GM23338 (cell line): ENCODE measurements around the gene TCF7L2. TPM values are rescaled to one million over a fixed set of nuclear protein-coding genes. Genes with fewer than 3 reads are reported as not detected.

ENCODE experiments used
- ATAC-seq: fragments of 200-7000 bp; cut with Tn5 transposase; 3 replicates; pipeline ENCODE4 v1.9.1; 2020
- DNase-seq: peaks from one replicate; pipeline ENCODE4 v3.0.0-alpha.2; 2015; ENCODE audit warnings: low spot score
- H2AFZ ChIP-seq: fragments of 200-600 bp; sonication (generic); 2 replicates; pipeline ENCODE4 v1.8.0; 2016; ENCODE audit warnings: antibody characterized with exemption, mild to moderate bottlenecking, moderate library complexity
- H3F3A ChIP-seq: fragments of 200-600 bp; sonication (generic); replicated peaks from 2 replicates; pipeline ENCODE4 v1.8.0; 2017; ENCODE audit warnings: antibody characterized with exemption, mixed run types, low read depth
- H3K27ac ChIP-seq: fragments of 200-600 bp; sonication (generic); 2 replicates; pipeline ENCODE4 v1.6.1; 2016; ENCODE audit warnings: low read depth
- H3K27me3 ChIP-seq: fragments of 200-600 bp; sonication (generic); 2 replicates; pipeline ENCODE4 v1.8.0; 2016; ENCODE audit warnings: mild to moderate bottlenecking, mixed run types, moderate library complexity; ENCODE audit not compliant: insufficient read depth
- H3K36me3 ChIP-seq: fragments of 200-600 bp; sonication (generic); 2 replicates; pipeline ENCODE4 v1.8.0; 2016; ENCODE audit warnings: mild to moderate bottlenecking; ENCODE audit not compliant: insufficient read depth
- H3K4me1 ChIP-seq: fragments of 200-600 bp; sonication (generic); 2 replicates; pipeline ENCODE4 v1.8.0; 2016; ENCODE audit warnings: mild to moderate bottlenecking, moderate library complexity; ENCODE audit not compliant: insufficient read depth
- H3K4me2 ChIP-seq: fragments of 200-600 bp; sonication (generic); 2 replicates; pipeline ENCODE4 v1.7.1; 2017; ENCODE audit warnings: mixed run types
- H3K4me3 ChIP-seq: fragments of 200-600 bp; sonication (generic); 2 replicates; pipeline ENCODE4 v1.6.1; 2016; ENCODE audit warnings: mixed run types
- H3K79me2 ChIP-seq: fragments of 200-600 bp; sonication (generic); replicated peaks from 2 replicates; pipeline ENCODE4 v1.8.0; 2017; ENCODE audit warnings: mild to moderate bottlenecking; ENCODE audit not compliant: insufficient read depth
- H3K9me2 ChIP-seq: fragments of 200-600 bp; sonication (generic); 2 replicates; pipeline ENCODE4 v1.8.0; 2017; ENCODE audit not compliant: insufficient read depth
- H4K20me1 ChIP-seq: fragments of 200-600 bp; sonication (generic); replicated peaks from 2 replicates; pipeline ENCODE4 v1.8.0; 2017; ENCODE audit warnings: mild to moderate bottlenecking; ENCODE audit not compliant: insufficient read depth
- H3K27ac Mint-ChIP-seq: 2 replicates; pipeline ENCODE4 v1.8.0; 2020; ENCODE audit warnings: inconsistent platforms, mild to moderate bottlenecking, moderate library complexity, mixed read lengths
- H3K27me3 Mint-ChIP-seq: 3 replicates; pipeline ENCODE4 v1.8.0; 2022; ENCODE audit warnings: low read depth, mild to moderate bottlenecking, moderate library complexity, mixed read lengths, inconsistent platforms; ENCODE audit not compliant: insufficient read depth, poor library complexity
- H3K36me3 Mint-ChIP-seq: 3 replicates; pipeline ENCODE4 v1.8.0; 2021; ENCODE audit warnings: low read depth, mild to moderate bottlenecking, inconsistent platforms, moderate library complexity, mixed read lengths
- H3K4me1 Mint-ChIP-seq: 3 replicates; pipeline ENCODE4 v1.8.0; 2020; ENCODE audit warnings: mild to moderate bottlenecking, inconsistent platforms, mixed read lengths
- H3K4me3 Mint-ChIP-seq: 3 replicates; pipeline ENCODE4 v1.8.0; 2021; ENCODE audit warnings: moderate library complexity, mild to moderate bottlenecking, inconsistent platforms, mixed read lengths
- H3K9me3 Mint-ChIP-seq: 3 replicates; pipeline ENCODE4 v1.8.0; 2020; ENCODE audit warnings: moderate library complexity, mild to moderate bottlenecking, inconsistent platforms, mixed read lengths
- CREB1 ChIP-seq: fragments of 250-450 bp; sonication (Bioruptor Pico); IDR thresholded peaks from 2 replicates; pipeline ENCODE4 v1.5.0; 2020; ENCODE audit warnings: low read depth, mild to moderate bottlenecking, moderate library complexity
- EZH2 ChIP-seq: fragments of 200-600 bp; sonication (generic); IDR thresholded peaks from one replicate; pipeline ENCODE4 v1.8.0; 2017; ENCODE audit warnings: antibody characterized with exemption, mild to moderate bottlenecking, low read depth; ENCODE audit not compliant: unreplicated experiment
- EZH2phosphoT487 ChIP-seq: fragments of 200-600 bp; sonication (generic); IDR thresholded peaks from one replicate; pipeline ENCODE4 v1.8.1; 2018; ENCODE audit warnings: antibody characterized with exemption; ENCODE audit not compliant: unreplicated experiment
- JUNB ChIP-seq: IDR thresholded peaks from one replicate; pipeline ENCODE4 v1.6.1; 2016; ENCODE audit warnings: antibody characterized with exemption; ENCODE audit not compliant: unreplicated experiment
- NANOG ChIP-seq: IDR thresholded peaks from 2 replicates; pipeline ENCODE4 v1.6.1; 2016; ENCODE audit warnings: antibody characterized with exemption, borderline replicate concordance
- POLR2AphosphoS5 ChIP-seq: IDR thresholded peaks from 2 replicates; pipeline ENCODE4 v1.6.1; 2016; ENCODE audit warnings: antibody characterized with exemption, low read depth
- STAT1 ChIP-seq: IDR thresholded peaks from one replicate; pipeline ENCODE4 v1.6.1; 2016; ENCODE audit warnings: antibody characterized with exemption; ENCODE audit not compliant: unreplicated experiment
- ZNF114 ChIP-seq: fragments of 250-450 bp; sonication (Bioruptor Pico); IDR thresholded peaks from 2 replicates; pipeline ENCODE4 v1.5.0; 2020; ENCODE audit warnings: mild to moderate bottlenecking, moderate library complexity
- ZNF331 ChIP-seq: fragments of 250-450 bp; sonication (Bioruptor Pico); IDR thresholded peaks from 2 replicates; pipeline ENCODE4 v1.5.0; 2020; ENCODE audit warnings: low read depth, mild to moderate bottlenecking, moderate library complexity
- polyA plus RNA-seq: library from polyadenylated mRNA; unstranded; fragments of >200 nt; fragmentation: Nextera tagmentation; extraction: Ambion mirVana; gene quantifications from 2 replicates; pipeline ENCODE4 v1.2.1, GENCODE V29; 2016
- total RNA-seq: library from RNA; depleted of rRNA; stranded (reverse); fragments of >200 nt; shearing (Covaris generic); gene quantifications from 2 replicates; pipeline ENCODE4 v1.2.3, GENCODE V29; 2014
- TF ChIP-seq, protein P1 (sequence below), 2 experiments: fragments of 200-600 bp in 1 of 2; sonication (generic) in 1 of 2; conservative IDR thresholded peaks; 2 replicates each; pipeline versions ENCODE4 v1.5.1 to v1.6.1; 2016 to 2017; ENCODE audit warnings: antibody characterized with exemption in 2 of 2, low read depth in 2 of 2, mild to moderate bottlenecking in 2 of 2, moderate library complexity in 1 of 2
- TF ChIP-seq, protein P2 (sequence below): fragments of 250-450 bp; sonication (Bioruptor Pico); IDR thresholded peaks from 2 replicates; pipeline ENCODE4 v1.5.0; 2020; ENCODE audit warnings: mild to moderate bottlenecking, moderate library complexity
- TF ChIP-seq, protein P3 (sequence below): IDR thresholded peaks from 2 replicates; pipeline ENCODE4 v1.6.1; 2016; ENCODE audit warnings: antibody characterized with exemption

Gene TCF7L2
- total and polyA plus RNA-seq, 2 experiments from 2014 or later: 32.2 to 80.8 TPM

DNA sequence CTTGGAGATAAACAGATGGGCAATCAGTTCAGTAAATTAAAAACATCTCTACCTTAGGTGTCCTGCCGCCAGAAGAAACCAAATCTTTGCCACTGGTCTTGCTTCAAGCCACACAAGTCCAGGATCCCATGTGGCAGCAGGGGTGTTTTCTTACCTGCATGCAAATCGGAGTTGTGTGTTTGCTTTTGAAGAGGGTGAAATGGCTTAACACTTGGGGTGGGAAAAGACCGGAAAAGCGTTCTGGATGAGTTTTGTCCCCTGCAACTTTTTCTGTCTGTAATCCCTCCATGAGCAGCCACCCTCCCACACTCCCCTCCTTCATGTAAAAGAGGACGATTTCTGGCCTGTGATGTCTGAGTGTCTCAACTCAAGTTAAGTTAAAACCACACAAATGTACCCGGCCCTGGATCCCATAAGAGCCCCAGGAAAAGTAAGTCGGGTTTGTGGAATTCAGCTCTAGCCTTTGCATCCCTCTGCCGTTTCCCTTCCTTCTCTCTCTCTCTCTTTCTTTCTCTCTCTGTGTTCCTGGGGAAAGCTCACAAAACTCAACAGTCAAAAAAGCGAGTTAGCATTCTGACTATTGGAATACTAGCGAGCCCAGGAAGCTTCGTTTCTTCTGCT lies 178.5 kb downstream of the TCF7L2 start (continued):
- no peak for TF ChIP-seq EZH2
- TF ChIP-seq, protein P1, sequence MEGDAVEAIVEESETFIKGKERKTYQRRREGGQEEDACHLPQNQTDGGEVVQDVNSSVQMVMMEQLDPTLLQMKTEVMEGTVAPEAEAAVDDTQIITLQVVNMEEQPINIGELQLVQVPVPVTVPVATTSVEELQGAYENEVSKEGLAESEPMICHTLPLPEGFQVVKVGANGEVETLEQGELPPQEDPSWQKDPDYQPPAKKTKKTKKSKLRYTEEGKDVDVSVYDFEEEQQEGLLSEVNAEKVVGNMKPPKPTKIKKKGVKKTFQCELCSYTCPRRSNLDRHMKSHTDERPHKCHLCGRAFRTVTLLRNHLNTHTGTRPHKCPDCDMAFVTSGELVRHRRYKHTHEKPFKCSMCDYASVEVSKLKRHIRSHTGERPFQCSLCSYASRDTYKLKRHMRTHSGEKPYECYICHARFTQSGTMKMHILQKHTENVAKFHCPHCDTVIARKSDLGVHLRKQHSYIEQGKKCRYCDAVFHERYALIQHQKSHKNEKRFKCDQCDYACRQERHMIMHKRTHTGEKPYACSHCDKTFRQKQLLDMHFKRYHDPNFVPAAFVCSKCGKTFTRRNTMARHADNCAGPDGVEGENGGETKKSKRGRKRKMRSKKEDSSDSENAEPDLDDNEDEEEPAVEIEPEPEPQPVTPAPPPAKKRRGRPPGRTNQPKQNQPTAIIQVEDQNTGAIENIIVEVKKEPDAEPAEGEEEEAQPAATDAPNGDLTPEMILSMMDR (conservative IDR thresholded peaks at IDR 0.05; ENCODE audit: low read depth in 2 of 2): no peak

DNA sequence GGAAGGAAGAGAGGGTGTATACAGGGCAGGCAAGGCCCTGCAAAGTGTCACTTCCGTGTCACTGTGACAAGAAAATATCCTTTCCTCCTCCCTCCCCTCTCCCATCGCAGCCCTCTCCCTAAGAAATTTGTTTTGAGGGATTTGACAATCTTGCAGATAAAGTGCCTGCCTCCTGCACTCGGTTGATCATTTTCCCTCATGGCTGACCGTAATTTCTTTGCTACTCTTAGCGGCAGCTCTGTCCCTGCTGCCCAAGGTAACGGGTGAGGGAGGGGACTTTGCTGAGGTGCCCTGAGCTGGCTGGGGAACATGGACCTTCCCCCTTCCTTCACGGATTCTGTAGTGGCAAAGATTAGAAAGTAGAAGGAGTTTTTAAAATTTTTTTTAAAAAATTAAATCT lies 179.1 kb downstream of the TCF7L2 start:
- Histone ChIP-seq H3K9me2 (no peaks in the 10 kb centered on the region), H3K36me3 (no peaks in the 10 kb centered on the region), H2AFZ (no peak overlapping the region), H3K79me2 (peaks cover 90% of the 10 kb centered on the region), H4K20me1 (peaks cover 30% of the 10 kb centered on the region), H3K4me1 (peaks cover 92% of the 10 kb centered on the region), H3K4me2 (peak overlapping the region; percentile 81), H3K27me3 (no peaks in the 10 kb centered on the region), H3F3A (peaks cover 5% of the 10 kb centered on the region; the same call in 1 of the 2 replicates), H3K27ac (peak overlapping the region; percentile 46; the same call in 1 of the 2 replicates), H3K4me3 (peak overlapping the region; percentile 48)
- H3K4me3 Mint-ChIP-seq: peak overlapping the region; percentile 75
- no peaks in the 10 kb centered on the region for H3K9me3 Mint-ChIP-seq
- H3K4me1 Mint-ChIP-seq: peaks cover 85% of the 10 kb centered on the region
- H3K27ac Mint-ChIP-seq: no peak overlapping the region
- DNase-seq (no peak), ATAC-seq (peak; percentile 3; the same call in 1 of the 3 replicates)
- peaks cover 22% of the 10 kb centered on the region for H3K27me3 Mint-ChIP-seq
- no peaks in the 10 kb centered on the region for H3K36me3 Mint-ChIP-seq
- TF ChIP-seq ZNF331: no peak
- TF ChIP-seq, protein P2, sequence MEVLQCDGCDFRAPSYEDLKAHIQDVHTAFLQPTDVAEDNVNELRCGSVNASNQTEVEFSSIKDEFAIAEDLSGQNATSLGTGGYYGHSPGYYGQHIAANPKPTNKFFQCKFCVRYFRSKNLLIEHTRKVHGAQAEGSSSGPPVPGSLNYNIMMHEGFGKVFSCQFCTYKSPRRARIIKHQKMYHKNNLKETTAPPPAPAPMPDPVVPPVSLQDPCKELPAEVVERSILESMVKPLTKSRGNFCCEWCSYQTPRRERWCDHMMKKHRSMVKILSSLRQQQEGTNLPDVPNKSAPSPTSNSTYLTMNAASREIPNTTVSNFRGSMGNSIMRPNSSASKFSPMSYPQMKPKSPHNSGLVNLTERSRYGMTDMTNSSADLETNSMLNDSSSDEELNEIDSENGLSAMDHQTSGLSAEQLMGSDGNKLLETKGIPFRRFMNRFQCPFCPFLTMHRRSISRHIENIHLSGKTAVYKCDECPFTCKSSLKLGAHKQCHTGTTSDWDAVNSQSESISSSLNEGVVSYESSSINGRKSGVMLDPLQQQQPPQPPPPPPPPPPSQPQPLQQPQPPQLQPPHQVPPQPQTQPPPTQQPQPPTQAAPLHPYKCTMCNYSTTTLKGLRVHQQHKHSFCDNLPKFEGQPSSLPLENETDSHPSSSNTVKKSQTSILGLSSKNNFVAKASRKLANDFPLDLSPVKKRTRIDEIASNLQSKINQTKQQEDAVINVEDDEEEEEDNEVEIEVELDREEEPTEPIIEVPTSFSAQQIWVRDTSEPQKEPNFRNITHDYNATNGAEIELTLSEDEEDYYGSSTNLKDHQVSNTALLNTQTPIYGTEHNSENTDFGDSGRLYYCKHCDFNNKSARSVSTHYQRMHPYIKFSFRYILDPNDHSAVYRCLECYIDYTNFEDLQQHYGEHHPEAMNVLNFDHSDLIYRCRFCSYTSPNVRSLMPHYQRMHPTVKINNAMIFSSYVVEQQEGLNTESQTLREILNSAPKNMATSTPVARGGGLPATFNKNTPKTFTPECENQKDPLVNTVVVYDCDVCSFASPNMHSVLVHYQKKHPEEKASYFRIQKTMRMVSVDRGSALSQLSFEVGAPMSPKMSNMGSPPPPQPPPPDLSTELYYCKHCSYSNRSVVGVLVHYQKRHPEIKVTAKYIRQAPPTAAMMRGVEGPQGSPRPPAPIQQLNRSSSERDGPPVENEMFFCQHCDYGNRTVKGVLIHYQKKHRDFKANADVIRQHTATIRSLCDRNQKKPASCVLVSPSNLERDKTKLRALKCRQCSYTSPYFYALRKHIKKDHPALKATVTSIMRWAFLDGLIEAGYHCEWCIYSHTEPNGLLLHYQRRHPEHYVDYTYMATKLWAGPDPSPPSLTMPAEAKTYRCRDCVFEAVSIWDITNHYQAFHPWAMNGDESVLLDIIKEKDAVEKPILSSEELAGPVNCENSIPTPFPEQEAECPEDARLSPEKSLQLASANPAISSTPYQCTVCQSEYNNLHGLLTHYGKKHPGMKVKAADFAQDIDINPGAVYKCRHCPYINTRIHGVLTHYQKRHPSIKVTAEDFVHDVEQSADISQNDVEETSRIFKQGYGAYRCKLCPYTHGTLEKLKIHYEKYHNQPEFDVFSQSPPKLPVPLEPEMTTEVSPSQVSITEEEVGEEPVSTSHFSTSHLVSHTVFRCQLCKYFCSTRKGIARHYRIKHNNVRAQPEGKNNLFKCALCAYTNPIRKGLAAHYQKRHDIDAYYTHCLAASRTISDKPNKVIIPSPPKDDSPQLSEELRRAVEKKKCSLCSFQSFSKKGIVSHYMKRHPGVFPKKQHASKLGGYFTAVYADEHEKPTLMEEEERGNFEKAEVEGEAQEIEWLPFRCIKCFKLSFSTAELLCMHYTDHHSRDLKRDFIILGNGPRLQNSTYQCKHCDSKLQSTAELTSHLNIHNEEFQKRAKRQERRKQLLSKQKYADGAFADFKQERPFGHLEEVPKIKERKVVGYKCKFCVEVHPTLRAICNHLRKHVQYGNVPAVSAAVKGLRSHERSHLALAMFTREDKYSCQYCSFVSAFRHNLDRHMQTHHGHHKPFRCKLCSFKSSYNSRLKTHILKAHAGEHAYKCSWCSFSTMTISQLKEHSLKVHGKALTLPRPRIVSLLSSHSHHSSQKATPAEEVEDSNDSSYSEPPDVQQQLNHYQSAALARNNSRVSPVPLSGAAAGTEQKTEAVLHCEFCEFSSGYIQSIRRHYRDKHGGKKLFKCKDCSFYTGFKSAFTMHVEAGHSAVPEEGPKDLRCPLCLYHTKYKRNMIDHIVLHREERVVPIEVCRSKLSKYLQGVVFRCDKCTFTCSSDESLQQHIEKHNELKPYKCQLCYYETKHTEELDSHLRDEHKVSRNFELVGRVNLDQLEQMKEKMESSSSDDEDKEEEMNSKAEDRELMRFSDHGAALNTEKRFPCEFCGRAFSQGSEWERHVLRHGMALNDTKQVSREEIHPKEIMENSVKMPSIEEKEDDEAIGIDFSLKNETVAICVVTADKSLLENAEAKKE (CRISPR knock-in tag): no peak
- TF ChIP-seq, protein P1 (conservative IDR thresholded peaks at IDR 0.05; ENCODE audit: low read depth in 2 of 2): no peak
- TF ChIP-seq POLR2AphosphoS5: no peak
- no peak for TF ChIP-seq JUNB
- TF ChIP-seq STAT1: no peak
- TF ChIP-seq CREB1 (CRISPR knock-in tag): no peak
- TF ChIP-seq ZNF114 (CRISPR knock-in tag): no peak
- TF ChIP-seq EZH2: no peak
- TF ChIP-seq, protein P3, sequence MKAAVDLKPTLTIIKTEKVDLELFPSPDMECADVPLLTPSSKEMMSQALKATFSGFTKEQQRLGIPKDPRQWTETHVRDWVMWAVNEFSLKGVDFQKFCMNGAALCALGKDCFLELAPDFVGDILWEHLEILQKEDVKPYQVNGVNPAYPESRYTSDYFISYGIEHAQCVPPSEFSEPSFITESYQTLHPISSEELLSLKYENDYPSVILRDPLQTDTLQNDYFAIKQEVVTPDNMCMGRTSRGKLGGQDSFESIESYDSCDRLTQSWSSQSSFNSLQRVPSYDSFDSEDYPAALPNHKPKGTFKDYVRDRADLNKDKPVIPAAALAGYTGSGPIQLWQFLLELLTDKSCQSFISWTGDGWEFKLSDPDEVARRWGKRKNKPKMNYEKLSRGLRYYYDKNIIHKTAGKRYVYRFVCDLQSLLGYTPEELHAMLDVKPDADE: no peak
- no peak for TF ChIP-seq EZH2phosphoT487
- no peak for TF ChIP-seq NANOG
